ENCODE measurements around the gene HSD3B1.

DNA sequence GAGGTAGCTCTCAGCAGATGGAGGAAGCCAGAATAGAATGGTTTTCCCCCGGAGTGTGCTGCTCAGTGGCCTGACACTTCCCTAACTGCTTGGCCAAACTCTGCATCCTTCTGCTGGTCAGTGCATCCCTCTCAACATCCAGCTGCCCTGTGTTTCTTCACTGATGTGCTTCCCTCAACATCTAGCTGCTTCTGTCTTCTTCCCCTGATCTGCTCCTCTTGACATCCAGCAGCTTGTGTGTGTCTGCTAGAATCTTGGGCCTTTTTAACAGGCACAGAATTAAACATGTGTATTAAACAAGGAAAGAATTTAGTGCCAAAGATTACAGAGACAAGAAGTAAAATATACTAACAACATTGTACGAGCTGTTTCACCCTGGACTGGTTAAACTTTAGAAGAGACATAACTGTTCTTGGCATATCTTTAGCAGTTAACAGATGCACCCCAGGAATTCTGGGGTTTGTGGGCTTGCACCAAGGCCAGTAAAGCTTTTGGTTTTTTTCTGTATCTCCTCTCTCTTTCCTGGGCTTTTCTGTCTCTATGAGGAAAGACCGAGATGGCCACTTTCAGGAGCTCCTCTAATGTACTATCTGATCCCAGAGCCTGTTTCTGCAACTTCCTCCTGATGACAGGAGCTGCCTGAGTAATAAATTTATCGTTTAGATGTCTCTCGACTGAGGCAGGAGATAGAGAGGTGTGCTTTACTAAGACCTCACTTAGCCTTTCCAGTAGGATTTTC, 34.8 kb upstream of the HSD3B1 start:
- TF ChIP-seq POLR2AphosphoS5 (IDR thresholded peaks at IDR 0.05; ENCODE audit: borderline replicate concordance, low read depth, low read length) (no peak), EZH2 (IDR thresholded peaks at IDR 0.05) (no peak), FOXP2 (optimal IDR thresholded peaks at IDR 0.05; ENCODE audit: control extremely low read depth, extremely low read length, insufficient read depth) (no peak)
